Heart left ventricle (tissue), 13 donors: ENCODE measurements around the gene VWA8.

Experiments
- POLR2A ChIP-seq, 2 donors: fragments of 450-650 bp; IDR thresholded peaks; one replicate each; pipeline ENCODE4 v1.6.1; 2017; ENCODE audit warnings: antibody characterized with exemption in 2 of 2, mild to moderate bottlenecking in 2 of 2, moderate library complexity in 2 of 2
- TF ChIP-seq, protein P1 (sequence below), 12 donors: fragments of 200-600 bp; sonication (generic) in 4 of 12; IDR thresholded peaks; one replicate each; pipeline versions ENCODE4 v1.5.0 to v1.8.0; 2018 to 2022; ENCODE audit warnings: antibody characterized with exemption in 12 of 12, mild to moderate bottlenecking in 5 of 12
- donor health status: ischemic (EF 13 %, LVEDD 7.1; RV severe dilation, severe dysfunction).
- donor health status: DM: no; HTN: yes; CAD: no.
- donor health status: DM: no; HTN: no; CAD: no.
- donor health status: ischemic (EF 25% LVEDD 6.9; RV normal size, moderate dysfunction).
- donor health status: ischemic (EF 25% LVEDD 5.7; RV mildly dilated, moderate dysfunction).
- donor health status: ischemic (EF 35%, LVEDD 5.7; RV mildly dilated, moderate dysfunction).
- donor health status: nonischemic (EF 11% LVEDD 7.7; RV severe dilation, severe dysfunction).
- donor health status: DM: yes; HTN: yes; CAD: no.
- donor health status: PGD.
- donor health status: ischemic (EF 29% LVEDD 5.4; RV normal size, mild dysfunction).
- donor health status: nonischemic (EF 23%, LVEDD 6.1; RV moderate dilation, normal function).

GRCh38 chr13:42000846-42001245, 39.9 kb upstream of the VWA8 start:
- TF ChIP-seq, protein P1, sequence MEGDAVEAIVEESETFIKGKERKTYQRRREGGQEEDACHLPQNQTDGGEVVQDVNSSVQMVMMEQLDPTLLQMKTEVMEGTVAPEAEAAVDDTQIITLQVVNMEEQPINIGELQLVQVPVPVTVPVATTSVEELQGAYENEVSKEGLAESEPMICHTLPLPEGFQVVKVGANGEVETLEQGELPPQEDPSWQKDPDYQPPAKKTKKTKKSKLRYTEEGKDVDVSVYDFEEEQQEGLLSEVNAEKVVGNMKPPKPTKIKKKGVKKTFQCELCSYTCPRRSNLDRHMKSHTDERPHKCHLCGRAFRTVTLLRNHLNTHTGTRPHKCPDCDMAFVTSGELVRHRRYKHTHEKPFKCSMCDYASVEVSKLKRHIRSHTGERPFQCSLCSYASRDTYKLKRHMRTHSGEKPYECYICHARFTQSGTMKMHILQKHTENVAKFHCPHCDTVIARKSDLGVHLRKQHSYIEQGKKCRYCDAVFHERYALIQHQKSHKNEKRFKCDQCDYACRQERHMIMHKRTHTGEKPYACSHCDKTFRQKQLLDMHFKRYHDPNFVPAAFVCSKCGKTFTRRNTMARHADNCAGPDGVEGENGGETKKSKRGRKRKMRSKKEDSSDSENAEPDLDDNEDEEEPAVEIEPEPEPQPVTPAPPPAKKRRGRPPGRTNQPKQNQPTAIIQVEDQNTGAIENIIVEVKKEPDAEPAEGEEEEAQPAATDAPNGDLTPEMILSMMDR (IDR thresholded peaks at IDR 0.05), result no peak
- TF ChIP-seq POLR2A (IDR thresholded peaks at IDR 0.05), result no peak
